IMR-90 (cell line): Measurements from ENCODE around the gene PTGES3. TPM values are rescaled to one million over a fixed set of nuclear protein-coding genes. Genes with fewer than 3 reads are reported as not detected.

ENCODE experiments used
- ATAC-seq: fragments of 200-7000 bp; cut with Tn5 transposase; 2 replicates; pipeline ENCODE4 v1.9.1; 2020; ENCODE audit warnings: low read depth, mild to moderate bottlenecking, moderate library complexity
- BruUV-seq: library from RNA; stranded (reverse); fragments of 400-500 nt; replicated peaks from 2 replicates; lab custom pipeline; 2021; lab: Mats Ljungman, UMichigan
- CTCF ChIA-PET: fragments of 300-600 bp; formaldehyde crosslinking; extraction: SDS; loops from one replicate; lab custom pipeline; 2021; ENCODE audit warnings: antibody characterized with exemption; lab: Yijun Ruan, JAX
- POLR2A ChIA-PET: fragments of 300-600 bp; sonication (Branson Sonifier 250); formaldehyde crosslinking; loops from one replicate; lab custom pipeline; 2022; ENCODE audit warnings: antibody characterized with exemption; ENCODE audit not compliant: unreplicated experiment; lab: Charles Lee
- DNase-seq: peaks from one replicate; pipeline ENCODE4 v3.0.0; 2013
- H2AFZ ChIP-seq: replicated peaks from 2 replicates; pipeline ENCODE3; 2013; ENCODE audit warnings: low read length, mild to moderate bottlenecking; ENCODE audit not compliant: poor library complexity
- H2AK5ac ChIP-seq: 2 replicates; pipeline ENCODE4 v1.6.1; 2013; ENCODE audit warnings: low read depth, low read length, inconsistent platforms
- H2AK9ac ChIP-seq: replicated peaks from 2 replicates; pipeline ENCODE3; 2013; ENCODE audit warnings: mild to moderate bottlenecking, low read depth, low read length, moderate library complexity; ENCODE audit not compliant: poor library complexity
- H2BK120ac ChIP-seq: 2 replicates; pipeline ENCODE4 v1.6.1; 2013; ENCODE audit warnings: low read depth, low read length, inconsistent platforms
- H2BK15ac ChIP-seq: 3 replicates; pipeline ENCODE4 v1.6.1; 2013; ENCODE audit warnings: low read depth, low read length, inconsistent platforms
- H2BK20ac ChIP-seq: 2 replicates; pipeline ENCODE4 v1.6.1; 2013; ENCODE audit warnings: low read depth, mild to moderate bottlenecking, inconsistent platforms, low read length, moderate library complexity
- H2BK5ac ChIP-seq: 2 replicates; pipeline ENCODE4 v1.6.1; 2013; ENCODE audit warnings: mild to moderate bottlenecking, low read depth, low read length, inconsistent platforms; ENCODE audit not compliant: poor library complexity, severe bottlenecking
- H3K14ac ChIP-seq: replicated peaks from 2 replicates; pipeline ENCODE4 v1.6.1; 2013; ENCODE audit warnings: low read depth, low read length, inconsistent platforms
- H3K18ac ChIP-seq: 2 replicates; pipeline ENCODE4 v1.6.1; 2013; ENCODE audit warnings: low read depth, low read length, control low read depth
- H3K23ac ChIP-seq: 2 replicates; pipeline ENCODE4 v1.6.1; 2013; ENCODE audit warnings: low read depth, low read length, inconsistent platforms
- H3K27ac ChIP-seq: 2 replicates; pipeline ENCODE4 v1.5.1; 2013; ENCODE audit warnings: mild to moderate bottlenecking, control low read depth, low read length; ENCODE audit not compliant: insufficient read depth
- H3K27me3 ChIP-seq: 2 replicates; pipeline ENCODE4 v1.6.1; 2013; ENCODE audit warnings: low read length; ENCODE audit not compliant: control insufficient read depth, insufficient read depth
- H3K36me3 ChIP-seq: 2 replicates; pipeline ENCODE4 v1.6.1; 2013; ENCODE audit warnings: low read length, mixed read lengths; ENCODE audit not compliant: control insufficient read depth, insufficient read depth
- H3K4ac ChIP-seq: 2 replicates; pipeline ENCODE4 v1.6.1; 2013; ENCODE audit warnings: low read depth, low read length, inconsistent platforms
- H3K4me1 ChIP-seq: 2 replicates; pipeline ENCODE4 v1.6.1; 2013; ENCODE audit warnings: low read length, mixed read lengths; ENCODE audit not compliant: control insufficient read depth, insufficient read depth
- H3K4me2 ChIP-seq: 2 replicates; pipeline ENCODE4 v1.6.1; 2013; ENCODE audit warnings: low read depth, mild to moderate bottlenecking, control low read depth, low read length, moderate library complexity
- H3K4me3 ChIP-seq: 2 replicates; pipeline ENCODE4 v1.5.1; 2013; ENCODE audit warnings: low read depth, mild to moderate bottlenecking, control low read depth, low read length, moderate library complexity; ENCODE audit not compliant: insufficient read depth
- H3K56ac ChIP-seq: 2 replicates; pipeline ENCODE4 v1.6.1; 2013; ENCODE audit warnings: low read length, inconsistent platforms; ENCODE audit not compliant: insufficient read depth; ENCODE audit errors: extremely low read depth
- H3K79me1 ChIP-seq, 2 experiments: 2 replicates each; pipeline ENCODE4 v1.6.1; 2013; ENCODE audit warnings: low read length in 2 of 2, inconsistent platforms in 1 of 2, low read depth in 1 of 2
- H3K9ac ChIP-seq: 2 replicates; pipeline ENCODE4 v1.6.1; 2013; ENCODE audit warnings: low read depth, low read length, control low read depth
- H3K9me1 ChIP-seq: 2 replicates; pipeline ENCODE4 v1.6.1; 2013; ENCODE audit warnings: low read length, inconsistent platforms; ENCODE audit not compliant: insufficient read depth
- H3K9me3 ChIP-seq: 2 replicates; pipeline ENCODE4 v1.6.1; 2013; ENCODE audit warnings: low read length; ENCODE audit not compliant: control insufficient read depth, insufficient read depth
- H4K20me1 ChIP-seq: 2 replicates; pipeline ENCODE4 v1.6.1; 2013; ENCODE audit warnings: low read length, inconsistent platforms; ENCODE audit not compliant: insufficient read depth
- H4K5ac ChIP-seq: 2 replicates; pipeline ENCODE4 v1.6.1; 2013; ENCODE audit warnings: mild to moderate bottlenecking, low read depth, low read length, control low read depth
- H4K8ac ChIP-seq, 2 experiments: 2 replicates each; pipeline ENCODE4 v1.6.1; 2013; ENCODE audit warnings: low read depth in 2 of 2, low read length in 2 of 2, control low read depth in 1 of 2, inconsistent platforms in 1 of 2
- H4K91ac ChIP-seq: 2 replicates; pipeline ENCODE4 v1.6.1; 2013; ENCODE audit warnings: low read depth, low read length, inconsistent platforms; ENCODE audit not compliant: insufficient read depth
- CEBPB ChIP-seq: IDR thresholded peaks from 2 replicates; pipeline ENCODE4 v1.6.1; 2012; ENCODE audit warnings: low read depth, low read length, improper control_type of control experiment
- POLR2A ChIP-seq: IDR thresholded peaks from 2 replicates; pipeline ENCODE4 v1.6.1; 2012; ENCODE audit warnings: mild to moderate bottlenecking, low read depth, low read length
- RAD21 ChIP-seq: IDR thresholded peaks from 2 replicates; pipeline ENCODE4 v1.6.1; 2012; ENCODE audit warnings: low read length, improper control_type of control experiment
- RCOR1 ChIP-seq: IDR thresholded peaks from 2 replicates; pipeline ENCODE4 v1.6.1; 2012; ENCODE audit warnings: mild to moderate bottlenecking, low read length, improper control_type of control experiment; ENCODE audit not compliant: insufficient replicate concordance
- RFX5 ChIP-seq: IDR thresholded peaks from 2 replicates; pipeline ENCODE4 v1.8.0; 2012; ENCODE audit warnings: low read depth, mild to moderate bottlenecking, low read length, moderate library complexity
- dilution Hi-C: fragments of 300-500 bp; cut with HindIII; formaldehyde crosslinking; loops from one replicate; pipeline ENCODE4 v1.14.3; 2018; ENCODE audit warnings: low sequenced_read_pairs; ENCODE audit not compliant: unreplicated experiment
- in situ Hi-C: fragments of 300-500 bp; cut with MboI; formaldehyde crosslinking; loops from 3 replicates; pipeline ENCODE4 v1.14.3; 2019; ENCODE audit warnings: low sequenced_read_pairs, inconsistent platforms, mixed read lengths
- intact Hi-C: fragments of 100-400 bp; cut with micrococcal nuclease; formaldehyde crosslinking; loops from 2 replicates; pipeline ENCODE4 v1.10.0; 2022
- polyA plus RNA-seq, 3 experiments: library from polyadenylated mRNA; depleted of rRNA; stranded (reverse); fragments of >200 nt; gene quantifications; 2 replicates each; pipeline ENCODE4 v1.2.3, GENCODE V29; 2012; ENCODE audit warnings: low replicate concordance in 1 of 3
- total RNA-seq: library from RNA; depleted of rRNA; stranded (reverse); fragments of >200 nt; gene quantifications from 2 replicates; pipeline ENCODE4 v1.2.3, GENCODE V29; 2012
- TF ChIP-seq, protein P1 (sequence below): conservative IDR thresholded peaks from 2 replicates; pipeline ENCODE4 v1.5.1; 2012; ENCODE audit warnings: mild to moderate bottlenecking, low read depth, low read length, improper control_type of control experiment
- TF ChIP-seq, protein P2 (sequence below): fragments of 150-350 bp; IDR thresholded peaks from 2 replicates; pipeline ENCODE4 v1.6.1; 2016; ENCODE audit warnings: low read depth, mild to moderate bottlenecking, low read length, moderate library complexity, borderline replicate concordance
- TF ChIP-seq, protein P3 (sequence below): fragments of 150-350 bp; IDR thresholded peaks from 2 replicates; pipeline ENCODE4 v1.6.1; 2017; ENCODE audit warnings: mild to moderate bottlenecking, antibody characterized with exemption, low read length, low read depth

Gene PTGES3
- total and polyA plus RNA-seq, 2 of the 4 experiments (the other 2 are of a cell fraction): 42.7 to 73.2 TPM

DNA sequence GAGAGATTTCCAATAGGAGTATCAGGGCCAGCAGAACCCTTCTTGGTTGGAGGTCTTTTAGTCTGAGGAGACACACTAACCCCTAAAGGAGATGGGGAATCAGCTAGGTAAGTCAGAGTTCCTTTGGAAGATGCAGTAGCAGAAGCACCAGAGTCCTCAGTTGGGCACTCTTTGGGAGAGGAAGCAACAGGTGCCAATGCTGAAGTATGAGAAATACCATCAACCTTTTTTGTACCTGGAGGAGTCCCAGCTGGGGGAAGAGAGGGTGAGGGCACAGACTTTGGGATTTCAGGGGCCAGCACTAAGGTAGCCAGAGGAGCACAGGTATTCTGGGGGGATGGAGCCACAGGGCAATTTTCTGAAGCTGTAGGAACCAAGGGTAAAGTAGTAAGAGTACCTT, 31.0 kb upstream of the PTGES3 start:
- no peak for ATAC-seq
- H3K14ac ChIP-seq: no peak overlapping the region; the same call in 1 of the 2 replicates
- no peaks in the 10 kb centered on the region for H3K27me3 ChIP-seq
- H2AK9ac ChIP-seq: no peak overlapping the region
- no peak overlapping the region for H4K5ac ChIP-seq
- H3K4me1 ChIP-seq: peaks cover 15% of the 10 kb centered on the region
- peaks cover 12 to 79% of the 10 kb centered on the region in 2 experiments for H3K79me1 ChIP-seq
- no peak overlapping the region for H2BK5ac ChIP-seq
- H2AFZ ChIP-seq: no peak overlapping the region
- ChIA-PET POLR2A (interaction anchor here (0.5 kb wide), 1 partner anchor 38 kb away, joined by 5 read pairs; no protein-coding TSS in a partner anchor), CTCF (no interaction called here)
- no peak overlapping the region for H3K4me3 ChIP-seq
- no peak for DNase-seq
- TF ChIP-seq, protein P1, sequence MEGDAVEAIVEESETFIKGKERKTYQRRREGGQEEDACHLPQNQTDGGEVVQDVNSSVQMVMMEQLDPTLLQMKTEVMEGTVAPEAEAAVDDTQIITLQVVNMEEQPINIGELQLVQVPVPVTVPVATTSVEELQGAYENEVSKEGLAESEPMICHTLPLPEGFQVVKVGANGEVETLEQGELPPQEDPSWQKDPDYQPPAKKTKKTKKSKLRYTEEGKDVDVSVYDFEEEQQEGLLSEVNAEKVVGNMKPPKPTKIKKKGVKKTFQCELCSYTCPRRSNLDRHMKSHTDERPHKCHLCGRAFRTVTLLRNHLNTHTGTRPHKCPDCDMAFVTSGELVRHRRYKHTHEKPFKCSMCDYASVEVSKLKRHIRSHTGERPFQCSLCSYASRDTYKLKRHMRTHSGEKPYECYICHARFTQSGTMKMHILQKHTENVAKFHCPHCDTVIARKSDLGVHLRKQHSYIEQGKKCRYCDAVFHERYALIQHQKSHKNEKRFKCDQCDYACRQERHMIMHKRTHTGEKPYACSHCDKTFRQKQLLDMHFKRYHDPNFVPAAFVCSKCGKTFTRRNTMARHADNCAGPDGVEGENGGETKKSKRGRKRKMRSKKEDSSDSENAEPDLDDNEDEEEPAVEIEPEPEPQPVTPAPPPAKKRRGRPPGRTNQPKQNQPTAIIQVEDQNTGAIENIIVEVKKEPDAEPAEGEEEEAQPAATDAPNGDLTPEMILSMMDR: no peak
- TF ChIP-seq CEBPB (no peak), RAD21 (no peak), RCOR1 (no peak), POLR2A (no peak), RFX5 (no peak)
- TF ChIP-seq, protein P2, sequence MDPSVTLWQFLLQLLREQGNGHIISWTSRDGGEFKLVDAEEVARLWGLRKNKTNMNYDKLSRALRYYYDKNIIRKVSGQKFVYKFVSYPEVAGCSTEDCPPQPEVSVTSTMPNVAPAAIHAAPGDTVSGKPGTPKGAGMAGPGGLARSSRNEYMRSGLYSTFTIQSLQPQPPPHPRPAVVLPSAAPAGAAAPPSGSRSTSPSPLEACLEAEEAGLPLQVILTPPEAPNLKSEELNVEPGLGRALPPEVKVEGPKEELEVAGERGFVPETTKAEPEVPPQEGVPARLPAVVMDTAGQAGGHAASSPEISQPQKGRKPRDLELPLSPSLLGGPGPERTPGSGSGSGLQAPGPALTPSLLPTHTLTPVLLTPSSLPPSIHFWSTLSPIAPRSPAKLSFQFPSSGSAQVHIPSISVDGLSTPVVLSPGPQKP: no peak
- TF ChIP-seq, protein P3, sequence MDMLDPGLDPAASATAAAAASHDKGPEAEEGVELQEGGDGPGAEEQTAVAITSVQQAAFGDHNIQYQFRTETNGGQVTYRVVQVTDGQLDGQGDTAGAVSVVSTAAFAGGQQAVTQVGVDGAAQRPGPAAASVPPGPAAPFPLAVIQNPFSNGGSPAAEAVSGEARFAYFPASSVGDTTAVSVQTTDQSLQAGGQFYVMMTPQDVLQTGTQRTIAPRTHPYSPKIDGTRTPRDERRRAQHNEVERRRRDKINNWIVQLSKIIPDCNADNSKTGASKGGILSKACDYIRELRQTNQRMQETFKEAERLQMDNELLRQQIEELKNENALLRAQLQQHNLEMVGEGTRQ: no peak
- H3K9me1 ChIP-seq: peaks cover 44% of the 10 kb centered on the region
- no peak overlapping the region for H3K4me2 ChIP-seq
- intact Hi-C loops: no loop called here
- H3K27ac ChIP-seq: no peak overlapping the region
- no peaks in the 10 kb centered on the region for H3K9me3 ChIP-seq
- H2BK20ac ChIP-seq: no peak overlapping the region
- no peak overlapping the region for H4K8ac ChIP-seq
- H2BK120ac ChIP-seq: no peak overlapping the region
- no peak overlapping the region for H4K91ac ChIP-seq
- BruUV-seq: no TSS peak
- no peak overlapping the region for H3K23ac ChIP-seq
- H2BK15ac ChIP-seq: no peak overlapping the region
- H4K20me1 ChIP-seq: peaks cover 95% of the 10 kb centered on the region
- no peak overlapping the region for H3K56ac ChIP-seq
- H3K4ac ChIP-seq: no peak overlapping the region
- in situ Hi-C loops: no loop called here
- dilution Hi-C loops: no loop called here
- H3K9ac ChIP-seq: no peak overlapping the region
- H2AK5ac ChIP-seq: no peak overlapping the region
- H3K18ac ChIP-seq: no peak overlapping the region
- H3K36me3 ChIP-seq: peaks cover 49% of the 10 kb centered on the region
